GM12801 (cell line): ENCODE results near the gene OPCML.

Experiments used
- CTCF ChIP-seq: IDR thresholded peaks from one replicate; pipeline ENCODE4 v1.5.1; 2011; ENCODE audit warnings: control low read depth; ENCODE audit not compliant: insufficient read length; ENCODE audit errors: extremely low read depth

OPCML gene

GRCh38 chr11:132429685-132430084, 1102.6 kb downstream of the OPCML start:
- TF ChIP-seq CTCF: no peak

GRCh38 chr11:132427611-132428010, 1104.7 kb downstream of the OPCML start:
- no peak for TF ChIP-seq CTCF

GRCh38 chr11:132424433-132424832, 1107.9 kb downstream of the OPCML start:
- no peak for TF ChIP-seq CTCF

GRCh38 chr11:132423266-132423665, 1109.0 kb downstream of the OPCML start:
- TF ChIP-seq CTCF: no peak

- no peak for TF ChIP-seq CTCF
These were observed 1109.6 kb downstream of the OPCML start for GRCh38 chr11:132422722-132423121.

- no peak for TF ChIP-seq CTCF
These were observed 1110.7 kb downstream of the OPCML start for GRCh38 chr11:132421555-132421954.

- TF ChIP-seq CTCF: no peak
These were observed 1117.8 kb downstream of the OPCML start for GRCh38 chr11:132414451-132414850.

GRCh38 chr11:132410383-132410782, 1121.9 kb downstream of the OPCML start:
- no peak for TF ChIP-seq CTCF
